SU-DHL-6 (cell line): ENCODE measurements around the gene VAPA.

Experiments used
- CTCF ChIP-seq: fragments of 200-600 bp; sonication (generic); IDR thresholded peaks from one replicate; pipeline ENCODE4 v1.5.1; 2017; ENCODE audit warnings: antibody characterized with exemption, mild to moderate bottlenecking, low read length, moderate library complexity; ENCODE audit not compliant: insufficient read depth, poor library complexity, severe bottlenecking
- EZH2phosphoT487 ChIP-seq: fragments of 200-600 bp; sonication (generic), shearing (Covaris generic); conservative IDR thresholded peaks from 2 replicates; pipeline ENCODE4 v1.6.1; 2018; ENCODE audit warnings: mild to moderate bottlenecking, antibody characterized with exemption, low read length, moderate library complexity, mixed read lengths

DNA sequence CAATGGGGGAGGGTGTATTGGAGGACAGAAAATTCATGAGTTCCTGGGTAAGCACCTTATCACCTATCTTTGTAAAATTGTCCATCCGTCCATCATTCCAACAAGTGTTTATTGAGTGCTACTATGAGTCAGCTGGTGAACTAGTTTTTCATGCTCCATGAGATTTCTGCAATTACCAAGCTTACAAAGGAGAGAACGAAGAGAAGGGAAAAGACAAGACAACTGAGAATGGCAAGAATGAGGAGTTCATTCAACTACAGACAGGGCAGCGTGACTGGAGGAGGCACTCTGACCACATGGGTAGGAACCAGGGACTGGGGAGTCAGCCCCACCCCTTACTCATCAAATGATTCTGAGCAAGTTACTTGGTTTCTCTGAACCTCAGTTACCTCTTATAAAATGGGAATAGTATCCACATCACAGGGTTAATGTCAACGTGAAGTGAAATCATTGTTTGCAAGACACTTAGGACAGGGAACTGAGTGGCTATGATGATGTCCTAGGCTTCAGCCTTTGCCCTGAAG is 46.7 kb upstream of the VAPA start:
- no peak for TF ChIP-seq CTCF
- no peak for TF ChIP-seq EZH2phosphoT487
